Thymus (tissue), 11 donors: Measurements from ENCODE around the gene C2orf92. TPM values are rescaled to one million over a fixed set of nuclear protein-coding genes. Genes with fewer than 3 reads are reported as not detected.

Experiments
- DNase-seq, 9 donors: peaks; one replicate each; pipeline ENCODE4 v3.0.0-alpha.2; 2013; ENCODE audit warnings: low spot score in 9 of 9, low read depth in 6 of 9, missing footprints in 1 of 9
- H3K27ac ChIP-seq, 2 donors: one replicate each; pipeline ENCODE4 v1.5.1; 2013; ENCODE audit warnings: control low read depth in 1 of 2, low read depth in 1 of 2, low read length in 1 of 2, mild to moderate bottlenecking in 1 of 2, moderate library complexity in 1 of 2
- H3K27me3 ChIP-seq, 2 donors: one replicate each; pipeline ENCODE4 v1.5.1; 2013; ENCODE audit warnings: low read length in 1 of 2; ENCODE audit not compliant: control insufficient read depth in 2 of 2, insufficient read depth in 1 of 2
- H3K36me3 ChIP-seq, 2 donors: one replicate each; pipeline ENCODE4 v1.5.1; 2013; ENCODE audit warnings: low read length in 1 of 2, mild to moderate bottlenecking in 1 of 2, moderate library complexity in 1 of 2; ENCODE audit not compliant: control insufficient read depth in 2 of 2, insufficient read depth in 2 of 2
- H3K4me1 ChIP-seq, 2 donors: one replicate each; pipeline ENCODE4 v1.5.1; 2013; ENCODE audit warnings: low read length in 2 of 2; ENCODE audit not compliant: control insufficient read depth in 2 of 2, insufficient read depth in 2 of 2
- H3K4me3 ChIP-seq, 2 donors: one replicate each; pipeline ENCODE4 v1.5.1; 2013; ENCODE audit warnings: low read length in 2 of 2, control low read depth in 1 of 2, mild to moderate bottlenecking in 1 of 2
- H3K9me3 ChIP-seq, 2 donors: one replicate each; pipeline ENCODE4 v1.5.1; 2013; ENCODE audit warnings: low read length in 1 of 2, mild to moderate bottlenecking in 1 of 2; ENCODE audit not compliant: control insufficient read depth in 2 of 2, insufficient read depth in 1 of 2
- WGBS: extraction: QIAGEN DNeasy Blood & Tissue Kit; methylation state at CpG from one replicate; pipeline ENCODE4 v1.1.7; 2013; 5-methylcytosine and 5-hydroxymethylcytosine counted together
- polyA plus RNA-seq: library from polyadenylated mRNA; stranded (reverse); fragments of 200-250 nt; gene quantifications from one replicate; pipeline ENCODE4 v1.2.3, GENCODE V29; 2013
- total RNA-seq: library from RNA; stranded (reverse); fragments of 120-200 nt; gene quantifications from one replicate; pipeline ENCODE4 v1.2.4, GENCODE V29; 2013
- donor health status: healthy.

The C2orf92 gene
- total and polyA plus RNA-seq, 2 donors = 2.9 to 13.1 TPM

DNA sequence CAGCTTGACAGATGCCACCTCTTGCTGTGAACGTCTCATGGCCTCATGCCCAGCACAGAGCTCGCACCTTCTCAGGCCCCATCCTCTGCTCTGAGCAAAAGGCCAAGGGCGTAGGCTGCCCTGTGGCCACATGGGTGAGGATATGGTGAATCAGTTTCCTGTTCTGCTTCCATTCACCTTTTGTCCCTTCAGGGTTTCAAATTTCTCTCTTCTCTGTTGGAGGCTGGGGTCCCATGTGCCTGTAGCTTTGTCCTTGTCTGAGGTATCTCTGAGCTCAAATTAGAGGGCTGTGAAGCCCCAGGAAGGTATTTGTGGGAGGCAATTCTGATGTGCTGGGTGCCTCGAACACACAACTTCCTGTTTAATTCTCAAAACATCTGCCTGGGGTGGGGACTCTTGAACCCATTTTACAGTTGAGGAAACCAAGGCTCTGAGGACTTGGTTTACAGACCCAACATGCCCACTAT lies 72.9 kb downstream of the C2orf92 start:
- H3K4me1 ChIP-seq = peaks cover 3 to 4% of the 10 kb centered on the region in 2 donors
- H3K27me3 ChIP-seq = no peaks in the 10 kb centered on the region
- H3K27ac ChIP-seq = peak overlapping the region in 1 of 2 donors; percentile 0
- 87% methylated on average over 4 of the region's 4 CpGs for WGBS
- H3K36me3 ChIP-seq = peaks cover 32 to 42% of the 10 kb centered on the region in 2 donors
- no peak overlapping the region for H3K4me3 ChIP-seq
- no peak for DNase-seq
- no peaks in the 10 kb centered on the region for H3K9me3 ChIP-seq

GRCh38 chr2:97743913-97744312 lies 74.4 kb downstream of the C2orf92 start:
- 97% methylated on average over 6 of the region's 6 CpGs for WGBS
- no peak overlapping the region for H3K27ac ChIP-seq

GRCh38 chr2:97745474-97746174 lies 76.1 kb downstream of the C2orf92 start:
- WGBS = 61% methylated on average over 10 of the region's 10 CpGs
- peaks cover 8 to 13% of the 10 kb centered on the region in 2 donors for H3K36me3 ChIP-seq
- DNase-seq = no peak
- peaks cover 6 to 10% of the 10 kb centered on the region in 2 donors for H3K4me1 ChIP-seq
- no peaks in the 10 kb centered on the region for H3K27me3 ChIP-seq
- H3K4me3 ChIP-seq = no peak overlapping the region
- peak overlapping the region in 1 of 2 donors; percentile 64 for H3K27ac ChIP-seq
- H3K9me3 ChIP-seq = no peaks in the 10 kb centered on the region

More at GRCh38 chr2:97743913-97744312, 74.4 kb downstream of the C2orf92 start:
- Histone ChIP-seq H3K4me3 (no peak overlapping the region), H3K9me3 (no peaks in the 10 kb centered on the region), H3K27me3 (no peaks in the 10 kb centered on the region), H3K4me1 (peaks cover 6 to 10% of the 10 kb centered on the region in 2 donors), H3K36me3 (peaks cover 17 to 27% of the 10 kb centered on the region in 2 donors)
- DNase-seq = no peak

DNA sequence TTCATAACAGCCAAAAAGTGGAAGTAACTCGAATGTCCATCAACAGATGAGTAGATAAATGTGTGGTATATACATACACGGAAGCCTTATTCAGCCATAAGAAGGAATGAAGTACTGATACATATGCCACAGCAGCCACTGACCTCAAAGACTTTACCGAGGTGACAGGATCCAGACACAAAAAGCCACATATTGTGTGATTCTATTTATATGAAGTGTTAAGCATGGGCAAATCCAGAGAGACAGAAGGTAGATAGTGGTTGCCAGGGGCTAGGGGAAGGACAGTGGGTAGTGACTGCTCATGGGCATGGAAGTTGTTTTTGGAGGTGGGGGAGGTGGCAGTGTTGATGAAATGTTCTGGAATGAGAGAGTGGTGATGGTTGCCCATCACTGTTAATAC lies 77.8 kb downstream of the C2orf92 start:
- Histone ChIP-seq H3K27me3 (no peaks in the 10 kb centered on the region), H3K4me1 (peaks cover 6 to 9% of the 10 kb centered on the region in 2 donors)

DNA sequence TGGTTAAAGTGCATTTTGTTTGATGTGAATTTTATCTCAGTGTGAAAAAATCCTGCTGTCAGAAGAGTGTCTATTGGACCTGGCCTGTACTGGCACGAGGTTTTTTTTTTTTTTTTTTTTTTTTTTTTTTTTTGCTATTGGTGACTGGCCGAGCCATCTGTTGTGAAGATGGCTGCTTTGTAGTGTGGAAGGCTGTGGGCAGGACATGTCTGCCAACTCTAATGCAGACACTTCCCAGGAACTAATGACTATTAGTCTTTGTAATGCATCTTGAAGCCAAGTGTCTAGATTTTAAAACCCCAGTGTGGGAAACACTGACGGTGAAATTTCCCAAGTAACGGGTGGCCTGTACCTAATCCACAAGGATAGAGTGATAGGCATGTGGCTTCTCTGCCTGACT lies 78.2 kb downstream of the C2orf92 start:
- Histone ChIP-seq H3K4me1 (peaks cover 2 to 6% of the 10 kb centered on the region in 2 donors), H3K9me3 (no peaks in the 10 kb centered on the region), H3K4me3 (no peak overlapping the region), H3K27me3 (no peaks in the 10 kb centered on the region), H3K27ac (no peak overlapping the region), H3K36me3 (peaks cover 0 to 3% of the 10 kb centered on the region in 2 donors)
- WGBS = 93% methylated on average over 4 of the region's 4 CpGs
- DNase-seq = no peak

More for the DNA sequence above, 77.8 kb downstream of the C2orf92 start:
- 89% methylated on average over 3 of the region's 3 CpGs for WGBS
- no peak overlapping the region for H3K27ac ChIP-seq
- no peak overlapping the region for H3K4me3 ChIP-seq
- peaks cover 0 to 3% of the 10 kb centered on the region in 2 donors for H3K36me3 ChIP-seq
- no peak for DNase-seq
- H3K9me3 ChIP-seq = no peaks in the 10 kb centered on the region

- Histone ChIP-seq H3K27me3 (no peaks in the 10 kb centered on the region), H3K4me3 (no peak overlapping the region), H3K9me3 (no peaks in the 10 kb centered on the region), H3K4me1 (peaks cover 2 to 9% of the 10 kb centered on the region in 2 donors), H3K27ac (no peak overlapping the region), H3K36me3 (peaks cover 0 to 3% of the 10 kb centered on the region in 2 donors)
- no peak for DNase-seq
- WGBS = 87% methylated on average over 5 of the region's 5 CpGs
Observed at GRCh38 chr2:97749581-97749980, 80.1 kb downstream of the C2orf92 start.

GRCh38 chr2:97750017-97750416 lies 80.5 kb downstream of the C2orf92 start:
- no peaks in the 10 kb centered on the region for H3K9me3 ChIP-seq
- H3K36me3 ChIP-seq = peaks cover 0 to 3% of the 10 kb centered on the region in 2 donors
- over 99% methylated on average over 4 of the region's 4 CpGs for WGBS
- no peak overlapping the region for H3K4me3 ChIP-seq
- no peak for DNase-seq
- H3K27ac ChIP-seq = no peak overlapping the region
- no peaks in the 10 kb centered on the region for H3K27me3 ChIP-seq
- peaks cover 2 to 9% of the 10 kb centered on the region in 2 donors for H3K4me1 ChIP-seq

- no peak overlapping the region for H3K4me3 ChIP-seq
- H3K36me3 ChIP-seq = peaks cover 7 to 9% of the 10 kb centered on the region in 2 donors
- H3K4me1 ChIP-seq = peaks cover 2 to 16% of the 10 kb centered on the region in 2 donors
- WGBS = 89% methylated on average over 3 of the region's 3 CpGs
- no peak for DNase-seq
- H3K27ac ChIP-seq = peak overlapping the region in 1 of 2 donors; percentile 74
- H3K27me3 ChIP-seq = no peaks in the 10 kb centered on the region
- H3K9me3 ChIP-seq = no peaks in the 10 kb centered on the region
Observed at GRCh38 chr2:97751752-97752151, 82.2 kb downstream of the C2orf92 start.
